Body of pancreas (tissue), 4 donors: ENCODE data around the gene SH2D7.

Source experiments
- POLR2A ChIP-seq, 3 donors: fragments of 450-650 bp; IDR thresholded peaks; one replicate each; pipeline ENCODE4 v1.6.1; 2016; ENCODE audit warnings: antibody characterized with exemption in 3 of 3, mild to moderate bottlenecking in 2 of 3
- TF ChIP-seq, protein P1 (sequence below), 7 experiments: fragments of 450-650 bp in 4 of 7; fragments of 200-600 bp in 3 of 7; sonication (generic) in 3 of 7; IDR thresholded peaks; one replicate each; pipeline ENCODE4 v1.5.1; 2016 to 2019; ENCODE audit warnings: antibody characterized with exemption in 7 of 7

GRCh38 chr15:78084449-78084750 lies 8.0 kb upstream of the SH2D7 start:
- TF ChIP-seq, protein P1, sequence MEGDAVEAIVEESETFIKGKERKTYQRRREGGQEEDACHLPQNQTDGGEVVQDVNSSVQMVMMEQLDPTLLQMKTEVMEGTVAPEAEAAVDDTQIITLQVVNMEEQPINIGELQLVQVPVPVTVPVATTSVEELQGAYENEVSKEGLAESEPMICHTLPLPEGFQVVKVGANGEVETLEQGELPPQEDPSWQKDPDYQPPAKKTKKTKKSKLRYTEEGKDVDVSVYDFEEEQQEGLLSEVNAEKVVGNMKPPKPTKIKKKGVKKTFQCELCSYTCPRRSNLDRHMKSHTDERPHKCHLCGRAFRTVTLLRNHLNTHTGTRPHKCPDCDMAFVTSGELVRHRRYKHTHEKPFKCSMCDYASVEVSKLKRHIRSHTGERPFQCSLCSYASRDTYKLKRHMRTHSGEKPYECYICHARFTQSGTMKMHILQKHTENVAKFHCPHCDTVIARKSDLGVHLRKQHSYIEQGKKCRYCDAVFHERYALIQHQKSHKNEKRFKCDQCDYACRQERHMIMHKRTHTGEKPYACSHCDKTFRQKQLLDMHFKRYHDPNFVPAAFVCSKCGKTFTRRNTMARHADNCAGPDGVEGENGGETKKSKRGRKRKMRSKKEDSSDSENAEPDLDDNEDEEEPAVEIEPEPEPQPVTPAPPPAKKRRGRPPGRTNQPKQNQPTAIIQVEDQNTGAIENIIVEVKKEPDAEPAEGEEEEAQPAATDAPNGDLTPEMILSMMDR (IDR thresholded peaks at IDR 0.05): no peak
- no peak for TF ChIP-seq POLR2A (IDR thresholded peaks at IDR 0.05)
